C1 segment of cervical spinal cord (tissue), 14 donors: Measurements from ENCODE around the gene ELOF1.
A peak's percentile ranks its signal among the peaks of the same experiment; 100 is the strongest.
"Not testable (repeated sequence)": the region's sequence is repeated elsewhere in the genome, so short reads cannot be mapped to it uniquely, and the experiment has no call there.

Source experiments
- DNase-seq, 14 donors: peaks; one replicate each; lab custom pipeline; 2025; lab: John Stamatoyannopoulos, UW

The ELOF1 gene

DNA sequence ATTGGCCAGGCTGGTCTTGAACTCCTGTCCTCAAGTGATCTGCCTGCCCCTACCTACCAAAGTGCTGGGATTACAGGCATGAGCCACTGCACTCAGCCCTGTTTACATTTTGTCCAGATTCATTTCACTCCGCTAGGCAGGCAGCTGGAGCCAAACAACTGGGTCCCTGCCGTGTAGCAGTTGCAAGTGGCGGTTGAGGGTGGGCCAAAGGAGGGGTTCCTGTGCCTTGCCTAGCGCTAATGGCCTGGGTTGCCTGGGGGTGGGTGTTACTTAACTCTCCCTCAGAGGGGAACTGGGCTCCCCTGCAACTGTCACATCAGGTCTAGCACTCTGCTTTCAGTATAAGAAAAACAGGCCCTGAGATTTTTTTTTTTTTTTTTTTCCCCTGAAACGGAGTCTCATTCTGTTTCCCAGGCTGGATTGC lies 11.0 kb upstream of the ELOF1 start:
- no peak for DNase-seq

DNA sequence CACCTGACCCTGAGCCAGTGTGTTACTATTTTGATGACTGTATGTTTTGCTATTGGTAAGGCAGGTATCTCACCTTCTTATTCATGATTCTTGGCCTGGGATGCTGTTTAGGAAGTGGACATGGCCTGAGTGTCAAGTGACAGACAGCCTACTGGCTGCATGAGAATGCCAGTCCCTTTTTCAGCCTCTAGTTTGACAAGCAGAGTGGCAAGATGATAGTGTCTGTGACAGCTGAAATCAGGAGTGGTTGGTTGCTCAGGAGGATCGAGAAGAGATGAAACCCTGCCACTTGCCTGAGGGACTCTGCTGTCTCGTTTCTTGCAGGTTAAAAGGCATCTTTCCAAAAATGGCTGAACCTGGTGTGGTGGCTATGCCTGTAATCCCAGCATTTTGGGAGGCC lies 7.1 kb upstream of the ELOF1 start:
- no peak for DNase-seq

GRCh38 chr19:11565649-11565980 lies 6.6 kb upstream of the ELOF1 start:
- DNase-seq, result not testable (repeated sequence)

GRCh38 chr19:11564082-11564807 lies 5.2 kb upstream of the ELOF1 start:
- not testable (repeated sequence) for DNase-seq

GRCh38 chr19:11563532-11563931 lies 4.5 kb upstream of the ELOF1 start:
- DNase-seq, result no peak

GRCh38 chr19:11560404-11561051 lies 1.5 kb upstream of the ELOF1 start:
- DNase-seq, result peak in 6 of 14 donors; percentile 5 to 41 (median 19)

GRCh38 chr19:11556634-11557420 lies 2.2 kb downstream of the ELOF1 start:
- DNase-seq, result no peak

DNA sequence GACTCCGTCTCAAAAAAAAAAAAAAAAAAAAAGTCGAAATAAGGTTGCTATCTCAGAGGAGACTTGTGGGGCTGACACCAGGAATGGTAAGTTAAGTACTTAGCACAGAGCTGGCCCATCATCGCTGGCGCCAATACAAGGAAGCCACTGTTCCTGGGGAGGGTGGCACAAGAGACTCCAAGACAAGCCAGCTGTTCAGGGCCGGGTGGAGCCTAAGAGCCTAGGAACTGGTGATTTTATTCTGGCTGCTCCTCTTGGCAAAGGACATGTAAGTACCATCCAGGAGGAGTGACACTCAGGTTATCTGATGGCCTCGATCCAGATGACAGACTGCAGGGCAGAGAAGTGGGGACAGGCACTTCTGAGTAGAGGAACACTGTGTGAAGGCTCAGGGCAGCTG lies 3.8 kb downstream of the ELOF1 start:
- DNase-seq, result peak in 2 of 14 donors; percentile 16 to 24

- no peak for DNase-seq
These were observed 4.9 kb downstream of the ELOF1 start for GRCh38 chr19:11554160-11554559.

DNA sequence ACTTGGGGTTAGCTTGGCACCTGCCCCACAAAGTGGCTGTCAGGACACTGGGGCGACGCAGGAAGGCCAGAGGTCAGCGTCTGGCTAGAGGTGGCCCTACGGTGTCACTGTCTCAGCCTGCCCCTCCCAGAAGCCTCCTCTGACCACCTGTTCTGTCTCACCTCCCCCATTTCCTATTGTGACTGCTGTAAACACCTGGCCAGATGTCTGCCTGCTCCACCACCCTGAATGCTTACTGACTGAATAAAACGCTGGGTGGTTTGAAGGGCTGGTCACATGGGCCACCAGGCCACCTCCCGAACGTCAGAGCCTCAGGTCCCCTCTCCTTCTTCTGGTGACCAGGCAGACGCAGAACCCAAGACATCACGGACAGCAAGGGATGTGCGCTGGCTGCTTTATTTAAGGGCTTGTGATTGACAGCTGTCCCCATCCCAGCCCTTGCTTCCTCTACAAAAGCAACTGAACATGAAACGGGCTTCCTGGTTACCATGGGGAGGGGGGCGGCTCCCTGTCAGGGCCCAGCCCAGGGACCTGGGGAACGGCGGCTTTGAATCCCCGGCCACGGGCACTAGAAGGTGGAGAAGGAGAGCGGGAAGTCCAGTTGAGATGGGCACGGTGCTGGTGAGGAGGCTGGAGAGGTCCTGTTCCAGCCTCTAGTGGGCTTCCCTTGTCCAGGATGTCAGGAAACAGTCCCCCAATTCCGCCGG lies 6.2 kb downstream of the ELOF1 start:
- DNase-seq, result no peak

- no peak for DNase-seq
These were observed 7.3 kb downstream of the ELOF1 start for GRCh38 chr19:11551603-11552235.

DNA sequence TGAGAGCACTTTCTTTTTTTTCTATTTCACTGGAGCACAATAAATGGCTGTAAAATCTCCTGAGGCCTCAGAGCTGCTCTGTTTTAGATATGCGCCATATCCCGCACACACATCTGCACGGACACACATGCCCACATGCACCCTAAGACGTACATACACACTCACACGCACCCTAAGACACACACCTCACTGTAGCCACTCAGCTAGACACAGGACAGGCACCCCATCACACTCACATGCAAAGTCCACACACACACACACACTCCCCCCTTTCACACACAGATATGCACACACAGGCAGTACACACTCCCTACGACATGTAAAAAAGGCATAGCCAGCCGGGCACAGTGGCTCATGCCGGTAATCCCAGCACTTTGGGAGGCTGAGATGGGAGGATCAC lies 8.8 kb downstream of the ELOF1 start:
- DNase-seq, result no peak

- no peak for DNase-seq
These were observed 9.6 kb downstream of the ELOF1 start for GRCh38 chr19:11549386-11549953.

DNA sequence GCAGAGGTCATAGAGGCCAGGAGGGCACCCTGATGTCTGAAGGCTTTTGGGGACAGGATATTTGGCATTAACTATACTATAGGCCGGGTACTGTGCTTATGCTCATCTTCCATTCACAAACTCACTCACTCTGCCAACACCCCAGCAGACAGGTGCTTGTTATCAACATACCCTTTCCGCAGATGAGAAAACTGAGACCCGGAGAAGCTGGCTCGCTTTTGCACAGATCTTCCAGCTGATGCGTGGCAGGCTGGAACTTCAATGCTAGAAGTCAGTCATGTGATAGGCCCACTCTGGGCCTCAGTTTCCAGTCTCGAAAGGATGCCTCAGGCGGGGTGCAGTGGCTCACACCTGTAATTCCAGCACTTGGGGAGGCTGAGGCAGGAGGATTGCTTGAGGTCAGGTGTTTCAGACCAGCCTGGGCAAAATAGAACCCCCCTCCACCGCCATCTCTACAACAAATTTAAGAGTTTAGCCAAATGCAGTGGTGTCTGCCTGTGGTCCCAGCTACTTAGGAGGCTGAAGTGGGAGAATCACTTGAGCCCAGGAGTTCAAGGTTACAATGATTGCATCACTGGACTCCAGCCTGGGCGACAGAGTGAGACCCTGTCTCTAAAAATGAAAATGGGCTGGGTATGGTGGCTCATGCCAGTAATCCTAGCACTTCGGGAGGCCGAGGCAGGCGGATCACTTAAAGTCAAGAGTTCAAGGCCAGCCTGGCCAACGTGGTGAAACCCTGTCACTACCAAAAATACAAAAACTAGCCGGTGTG lies 10.9 kb downstream of the ELOF1 start:
- no peak for DNase-seq

DNA sequence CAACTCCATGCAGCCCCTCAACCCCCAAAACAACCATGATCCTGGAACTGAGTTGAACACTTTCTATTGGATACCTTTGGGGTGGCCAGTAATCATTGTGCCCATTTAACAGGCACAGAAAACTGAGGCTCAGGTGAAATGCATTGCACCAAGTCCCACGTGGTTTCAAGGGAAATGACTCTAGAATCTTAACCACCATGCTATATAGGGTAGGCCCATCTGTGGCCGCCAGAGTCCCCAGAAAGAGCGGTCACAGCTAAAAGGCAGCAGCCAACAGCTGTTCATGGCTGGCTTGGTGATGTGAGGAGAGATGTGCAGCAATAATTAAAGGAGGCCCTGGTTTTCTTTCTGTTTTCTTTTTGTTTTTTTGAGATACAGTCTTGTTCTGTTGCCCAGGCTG lies 17.8 kb downstream of the ELOF1 start:
- DNase-seq, result no peak

DNA sequence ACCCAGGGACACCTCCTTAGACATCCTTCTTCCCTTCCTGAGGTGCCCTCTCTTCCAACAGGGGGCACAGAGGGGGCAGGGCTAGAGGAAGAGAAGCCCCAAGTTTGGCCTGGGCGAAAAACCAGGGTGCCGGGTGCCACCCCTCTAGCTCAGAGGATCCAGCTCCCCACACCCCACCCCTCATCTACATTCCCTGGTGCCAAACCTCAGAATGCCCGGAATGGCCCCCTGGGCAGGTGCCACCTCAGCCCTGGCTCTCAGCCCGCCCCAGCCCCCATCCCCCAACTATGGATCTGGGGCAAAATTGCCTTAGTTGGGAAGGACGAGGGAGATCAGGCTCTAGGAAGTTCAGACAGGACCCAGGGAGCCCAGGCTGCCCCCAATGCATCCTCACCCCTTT lies 18.4 kb downstream of the ELOF1 start:
- DNase-seq, result no peak

- no peak for DNase-seq
These were observed 19.3 kb downstream of the ELOF1 start for GRCh38 chr19:11539495-11540365.

- DNase-seq, result no peak
These were observed 20.6 kb downstream of the ELOF1 start, which contains the start of gene CNN1 for GRCh38 chr19:11538232-11539036. TSS of gene CNN1 (plus strand) at chr19:11538851. CDS start at chr19:11538928, 77 bp downstream.
